Right ventricle myocardium superior (tissue), 1 donor: ENCODE data around the gene CAMTA1. TPM values are rescaled to one million over a fixed set of nuclear protein-coding genes. Genes with fewer than 3 reads are reported as not detected.

ENCODE experiments used
- ATAC-seq: fragments of 200-7000 bp; cut with Tn5 transposase; one replicate; pipeline ENCODE4 v1.9.1; 2020; ENCODE audit warnings: mild to moderate bottlenecking; ENCODE audit not compliant: poor library complexity
- DNase-seq: peaks from one replicate; pipeline ENCODE4 v3.0.0-alpha.2; 2020
- intact Hi-C: fragments of 100-400 bp; cut with DNase I; formaldehyde crosslinking; loops from one replicate; pipeline ENCODE4 v1.11.2; 2022
- total RNA-seq: library from RNA; stranded (reverse); fragmentation: NEBNext Ultra II Directional; extraction: Animal tissue kit (Norgen Biotek cat#: 25700); gene quantifications from one replicate; pipeline ENCODE4 v1.2.1, GENCODE V29; 2021
- donor health status: DM: no; HTN: yes; CAD: no; lungs with severe emphysema.

Gene CAMTA1
- total RNA-seq, 1 donor from 2014 or later, result 153 TPM

- no peak for DNase-seq
- intact Hi-C loops, result no loop called here
- no peak for ATAC-seq
Measured at GRCh38 chr1:7345516-7345915, 560.3 kb downstream of the CAMTA1 start.

DNA sequence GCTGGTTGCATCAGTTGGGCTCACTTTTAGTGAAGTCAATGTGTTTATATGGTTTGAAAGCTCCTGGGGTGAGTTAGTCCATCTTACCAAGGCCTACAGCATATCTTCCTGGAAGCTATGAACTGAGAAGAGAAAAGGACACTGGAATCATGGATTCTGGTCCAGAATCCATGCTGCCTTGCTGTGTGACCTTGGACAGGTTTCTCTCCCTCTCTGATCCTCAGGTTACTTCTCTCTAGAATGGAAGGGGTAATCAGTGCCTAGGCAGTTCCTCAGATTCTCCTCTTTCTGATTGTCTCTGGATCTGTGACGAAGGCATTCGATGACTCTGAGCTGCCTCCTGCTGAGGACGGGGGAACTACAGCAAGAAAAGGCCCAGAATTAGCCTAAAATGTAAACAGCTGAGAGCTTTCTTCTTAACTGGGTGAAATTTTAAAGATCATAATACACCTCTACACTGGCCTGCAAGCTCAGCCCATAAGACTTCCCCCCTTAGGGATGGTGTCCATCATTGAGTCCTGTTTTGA lies 560.9 kb downstream of the CAMTA1 start:
- DNase-seq, result no peak
- no peak for ATAC-seq
- intact Hi-C loops, result no loop called here

DNA sequence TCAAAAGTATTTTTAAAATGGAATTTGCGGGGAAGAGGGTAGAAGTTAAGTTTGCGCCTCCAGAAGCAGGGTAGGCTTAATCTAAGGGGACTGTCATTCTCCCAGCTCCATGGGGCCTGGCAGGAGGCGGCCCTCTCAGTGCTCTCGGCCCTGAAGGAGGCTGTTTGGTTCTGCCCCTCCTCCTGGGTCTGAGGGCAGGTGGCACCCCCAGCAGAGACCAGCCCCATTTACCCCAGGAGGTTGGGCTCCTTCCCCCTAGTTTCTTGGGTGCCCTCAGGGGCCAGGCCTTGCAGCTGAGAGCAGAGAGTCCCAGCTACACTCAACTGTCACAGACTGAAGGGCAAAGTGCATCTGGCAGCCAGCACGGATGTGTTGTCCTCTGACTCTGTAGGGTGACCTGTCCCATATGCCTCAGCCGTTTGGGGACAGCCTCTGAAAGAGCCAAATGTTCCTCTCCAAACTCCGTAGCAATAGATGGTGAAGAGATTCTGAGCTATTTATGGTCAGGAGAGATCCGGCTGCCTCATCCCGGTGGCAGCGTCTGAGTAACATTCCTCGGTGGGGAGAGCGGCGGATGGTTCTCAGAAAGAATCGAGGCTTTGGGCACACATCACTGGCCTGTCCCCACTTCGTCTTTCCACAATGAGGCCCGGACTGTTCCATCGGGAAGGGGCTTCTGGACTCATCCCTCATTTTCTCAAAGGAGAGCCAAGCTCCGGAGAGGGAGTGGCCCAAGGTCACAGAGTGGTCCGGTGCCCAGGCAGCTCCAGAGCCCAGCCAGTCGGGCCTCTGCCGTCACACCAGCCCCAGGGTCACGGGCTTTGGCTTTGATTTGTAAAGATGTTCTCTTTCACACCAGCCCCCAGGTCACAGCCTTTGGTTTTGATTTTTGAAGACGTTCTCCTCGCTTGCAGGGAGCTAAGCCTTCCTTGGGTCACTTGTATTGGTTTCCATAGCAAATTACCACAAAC lies 561.6 kb downstream of the CAMTA1 start:
- no peak for DNase-seq
- ATAC-seq, result peak; percentile 75
- intact Hi-C loops, result no loop called here

- DNase-seq (no peak), ATAC-seq (no peak)
- intact Hi-C loops, result no loop called here
Measured at GRCh38 chr1:7348073-7348472, 562.8 kb downstream of the CAMTA1 start.

DNA sequence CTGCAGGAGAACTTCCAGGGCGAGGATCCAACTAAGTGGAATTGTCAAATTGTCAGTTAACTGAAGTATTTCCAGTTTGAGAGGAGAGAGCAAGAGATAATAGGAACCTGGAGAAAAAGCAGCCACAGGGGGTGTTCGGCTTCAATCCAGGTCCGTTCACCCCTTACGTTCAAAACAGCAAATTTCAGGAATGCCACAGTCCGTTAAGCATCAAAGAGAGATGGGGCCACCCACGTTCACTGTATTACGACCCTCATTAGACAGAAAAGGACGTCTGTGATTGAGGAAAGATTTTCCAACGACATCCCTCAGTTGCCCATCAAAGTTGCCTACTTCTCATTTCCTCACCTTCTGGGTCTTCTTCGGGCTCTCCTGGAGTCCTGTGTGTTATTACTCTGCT lies 563.3 kb downstream of the CAMTA1 start:
- intact Hi-C loops, result no loop called here
- DNase-seq (no peak), ATAC-seq (no peak)

- DNase-seq (no peak), ATAC-seq (no peak)
- intact Hi-C loops, result no loop called here
Measured at GRCh38 chr1:7350804-7351203, 565.5 kb downstream of the CAMTA1 start.

DNA sequence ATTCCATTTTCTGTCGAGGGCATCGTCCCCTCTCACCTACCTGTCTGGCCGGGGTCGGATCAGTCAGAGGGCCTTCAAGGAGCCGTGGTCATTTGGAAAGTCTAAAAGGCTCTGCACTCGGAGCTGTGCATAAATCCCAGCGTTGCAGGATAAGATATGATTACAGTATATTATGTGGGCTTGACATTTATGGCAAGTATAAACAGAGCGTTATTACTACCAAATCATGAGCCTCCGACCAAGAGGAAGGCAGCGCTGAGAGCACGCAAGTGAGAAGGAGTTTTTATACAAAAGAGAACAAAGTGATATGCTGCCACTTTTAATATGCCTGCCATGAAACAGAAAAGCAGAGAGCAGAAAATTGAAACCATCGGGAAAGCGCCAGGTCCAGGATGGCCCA lies 566.4 kb downstream of the CAMTA1 start:
- ATAC-seq (no peak), DNase-seq (no peak)
- intact Hi-C loops, result no loop called here

- ATAC-seq (no peak), DNase-seq (no peak)
- intact Hi-C loops, result no loop called here
Measured at GRCh38 chr1:7352364-7352763, 567.1 kb downstream of the CAMTA1 start.

DNA sequence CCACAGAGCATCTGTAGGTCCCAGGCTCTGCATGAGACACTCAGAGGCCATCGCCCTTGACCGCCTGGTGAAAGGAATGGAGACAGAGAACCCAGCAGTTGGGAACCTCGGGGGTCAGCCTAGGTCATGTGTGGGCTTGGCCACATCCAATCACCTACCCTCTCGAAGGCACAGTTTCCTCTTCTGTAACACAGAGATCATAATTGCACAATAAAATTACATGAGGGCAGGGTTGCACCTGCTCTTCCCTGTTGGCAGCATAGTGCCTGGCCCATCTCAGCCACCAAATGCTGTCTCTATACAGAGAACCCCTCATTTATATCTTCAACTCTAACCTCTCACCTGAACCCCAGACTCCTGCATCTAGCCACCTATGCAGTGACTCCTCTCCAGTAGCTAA lies 567.7 kb downstream of the CAMTA1 start:
- intact Hi-C loops, result no loop called here
- no peak for ATAC-seq

DNA sequence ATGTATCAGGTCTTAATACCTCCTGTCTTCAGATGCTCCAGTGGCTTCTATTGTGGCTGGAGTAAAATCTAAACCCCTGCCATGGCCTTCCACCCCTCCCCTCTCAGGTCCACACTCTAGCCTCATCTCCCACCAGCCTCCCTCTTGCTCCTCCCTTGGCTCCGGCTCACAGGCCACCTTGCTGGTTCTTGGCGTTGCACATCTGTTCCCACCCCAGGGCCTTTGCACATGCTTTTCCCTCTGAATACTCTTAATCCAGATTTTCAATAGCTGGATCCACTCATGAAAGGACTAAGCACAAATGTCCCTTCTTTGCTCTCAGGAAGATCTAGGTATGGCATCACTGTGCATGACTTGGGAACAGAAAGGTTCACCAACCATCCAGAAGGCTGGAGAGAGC lies 570.4 kb downstream of the CAMTA1 start:
- ATAC-seq, result no peak
- intact Hi-C loops, result no loop called here
- no peak for DNase-seq

More for the DNA sequence above, 567.7 kb downstream of the CAMTA1 start:
- no peak for DNase-seq

- intact Hi-C loops, result no loop called here
Measured at GRCh38 chr1:7356079-7356478, 570.8 kb downstream of the CAMTA1 start.

GRCh38 chr1:7358425-7358824 lies 573.2 kb downstream of the CAMTA1 start:
- intact Hi-C loops, result no loop called here
- ATAC-seq, result no peak
- no peak for DNase-seq

More at GRCh38 chr1:7356079-7356478, 570.8 kb downstream of the CAMTA1 start:
- ATAC-seq, result no peak
- DNase-seq, result no peak

- intact Hi-C loops, result no loop called here
- no peak for ATAC-seq
- DNase-seq, result no peak
Measured at GRCh38 chr1:7360526-7360925, 575.3 kb downstream of the CAMTA1 start.

GRCh38 chr1:7362947-7363346 lies 577.7 kb downstream of the CAMTA1 start:
- intact Hi-C loops, result no loop called here
- DNase-seq, result no peak
- ATAC-seq, result peak; percentile 42

- intact Hi-C loops, result no loop called here
- DNase-seq (peak; percentile 65), ATAC-seq (peak; percentile 80)
Measured at GRCh38 chr1:7363450-7363849, 578.2 kb downstream of the CAMTA1 start.

GRCh38 chr1:7365706-7366105 lies 580.5 kb downstream of the CAMTA1 start:
- no peak for ATAC-seq
- DNase-seq, result no peak
- intact Hi-C loops, result no loop called here

GRCh38 chr1:7366286-7366954 lies 581.2 kb downstream of the CAMTA1 start:
- ATAC-seq (peak; percentile 80), DNase-seq (peak; percentile 76)
- intact Hi-C loops, result no loop called here

- peak; percentile 66 for DNase-seq
- ATAC-seq, result peak; percentile 35
- intact Hi-C loops, result no loop called here
Measured at GRCh38 chr1:7366955-7367665, 581.9 kb downstream of the CAMTA1 start.

- intact Hi-C loops, result no loop called here
- DNase-seq (peak; percentile 72), ATAC-seq (peak; percentile 77)
Measured at GRCh38 chr1:7369866-7370265, 584.6 kb downstream of the CAMTA1 start.
